ENCODE results near the gene MYOM3.
"Not testable (repeated sequence)": the region's sequence is repeated elsewhere in the genome, so short reads cannot be mapped to it uniquely, and the experiment has no call there.

MYOM3 gene

DNA sequence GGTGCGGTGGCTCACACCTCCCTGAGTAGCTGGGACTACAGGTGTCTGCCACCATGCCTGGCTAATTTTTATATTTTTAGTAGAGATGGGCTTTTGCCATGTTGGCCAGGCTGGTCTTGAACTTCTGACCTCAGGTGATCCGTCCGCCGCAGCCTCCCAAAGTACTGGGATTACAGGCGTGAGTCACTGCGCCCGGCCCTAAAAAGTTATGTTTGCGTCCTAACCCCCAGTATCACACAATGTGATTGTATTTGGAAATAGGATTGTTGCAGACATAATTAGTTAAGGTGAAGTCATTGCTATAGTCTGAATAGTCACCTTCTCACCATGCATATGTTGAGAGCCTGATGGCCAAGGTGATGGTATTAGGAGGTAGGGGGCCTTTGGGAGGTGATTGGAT lies 99.1 kb downstream of the MYOM3 start:
- DNase-seq (ENCODE audit: low read depth, low spot score); H3K27ac ChIP-seq: not testable (repeated sequence)

DNA sequence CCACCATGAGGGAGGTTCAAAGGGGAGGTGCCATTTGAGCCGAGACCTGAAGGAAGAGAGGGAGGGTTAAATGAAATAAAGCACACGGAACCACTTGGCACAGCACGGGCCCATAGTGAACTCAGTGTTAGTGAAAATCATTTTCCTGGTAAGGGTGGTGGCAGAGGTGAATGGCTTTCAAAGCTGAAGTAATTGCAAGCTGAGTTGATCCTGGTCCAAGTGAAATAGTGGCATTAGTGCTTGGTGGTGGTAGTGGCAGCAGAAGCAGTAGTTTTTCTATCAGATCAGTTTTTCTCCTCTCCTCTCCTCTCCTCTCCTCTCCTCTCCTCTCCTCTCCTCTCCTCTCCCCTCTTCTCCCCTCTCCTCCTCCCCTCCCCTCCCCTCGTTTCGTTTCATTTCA lies 101.3 kb downstream of the MYOM3 start:
- DNase-seq (ENCODE audit: low read depth, low spot score), result no peak
- no peak overlapping the region for H3K27ac ChIP-seq

DNA sequence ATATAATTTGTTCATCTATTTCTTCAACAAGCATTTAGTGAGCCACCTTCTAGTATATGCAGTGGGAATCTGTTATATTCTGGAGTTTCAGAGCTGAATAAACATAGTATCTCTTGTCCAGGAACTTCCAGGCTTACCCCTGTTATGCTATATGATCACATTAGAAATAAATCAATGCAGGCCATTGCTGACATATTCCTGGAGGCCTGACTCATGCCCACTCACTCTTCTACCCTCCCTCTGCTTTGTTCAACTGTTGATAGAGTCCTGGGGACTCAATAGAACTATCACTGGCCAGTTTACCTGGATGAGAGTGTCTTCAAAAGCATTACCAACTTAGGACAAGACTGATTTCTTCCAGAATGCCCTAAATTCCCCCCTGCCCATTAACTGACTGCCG lies 102.5 kb downstream of the MYOM3 start:
- no peak for DNase-seq (ENCODE audit: low read depth, low spot score)
- H3K27ac ChIP-seq, result no peak overlapping the region

DNA sequence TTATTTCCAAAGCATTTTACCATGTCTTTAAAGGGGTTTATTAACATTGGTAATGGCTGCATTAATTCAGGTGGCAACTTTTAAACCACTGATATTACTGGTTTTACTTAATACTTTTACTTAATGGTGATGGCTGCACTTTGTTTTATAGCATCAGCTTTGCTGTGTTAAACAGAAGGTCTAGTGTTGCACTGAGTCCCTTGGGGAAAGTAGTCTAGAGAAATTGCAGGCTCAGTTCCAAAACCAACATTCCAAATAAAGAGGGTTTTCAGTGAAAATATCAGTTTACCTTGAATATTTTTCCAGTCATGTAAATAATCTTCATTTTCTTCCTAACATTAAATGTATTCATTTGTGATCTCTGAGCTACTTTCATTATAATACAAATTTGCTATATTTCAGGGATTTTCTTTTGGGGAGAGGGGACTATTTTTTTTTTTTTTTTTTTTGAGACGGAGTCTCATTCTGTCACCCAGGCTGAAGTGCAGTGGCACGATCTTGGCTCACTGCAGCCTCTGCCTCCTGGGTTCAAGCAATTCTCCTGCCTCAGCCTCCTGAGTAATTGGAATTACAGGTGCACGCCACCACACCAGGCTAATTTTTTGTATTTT lies 103.3 kb downstream of the MYOM3 start:
- not testable (repeated sequence) for H3K27ac ChIP-seq; DNase-seq (ENCODE audit: low read depth, low spot score)

DNA sequence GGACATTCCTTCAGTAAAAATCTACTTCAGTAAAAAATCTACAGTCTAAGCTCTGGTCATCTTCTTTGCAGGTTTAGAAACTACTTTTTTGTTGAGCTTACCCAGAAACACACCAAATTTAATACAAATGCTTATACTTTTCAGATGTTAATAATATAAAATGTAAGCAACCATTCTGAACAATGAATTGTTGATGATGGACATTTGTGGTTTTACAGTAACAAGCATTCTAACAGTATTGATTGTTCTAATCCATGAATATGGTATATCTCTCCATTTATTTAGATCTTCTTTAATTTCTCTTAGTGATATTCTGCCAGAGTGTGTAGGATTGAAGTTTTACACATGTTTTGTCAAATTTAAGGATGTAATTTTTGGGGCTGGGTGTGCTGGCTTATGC lies 104.9 kb downstream of the MYOM3 start:
- no peak overlapping the region for H3K27ac ChIP-seq
- no peak for DNase-seq (ENCODE audit: low read depth, low spot score)
